ENCODE data around the gene MKS1.

DNA sequence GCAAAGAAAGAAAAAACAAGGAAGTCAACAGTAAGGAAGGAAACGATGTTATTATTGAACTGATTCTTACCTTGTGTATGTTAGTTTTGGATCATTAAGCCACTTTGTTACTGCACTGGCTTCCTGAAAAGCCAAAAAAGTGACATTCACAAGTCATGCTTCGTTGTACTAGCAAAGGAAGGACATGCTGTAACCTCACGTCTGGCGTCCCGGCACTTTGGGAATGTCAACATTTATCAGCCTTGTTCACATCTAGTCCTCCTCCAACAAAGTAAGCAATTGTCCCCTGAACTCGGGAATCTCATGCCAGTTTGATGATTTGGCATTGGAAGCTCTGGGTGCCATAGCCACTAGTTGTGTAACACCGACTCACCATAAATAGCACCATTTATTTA, 731 bp upstream of the MKS1 start:
- TF ChIP-seq CTCF (IDR thresholded peaks at IDR 0.05): no peak
- no peak for TF ChIP-seq POLR2A (IDR thresholded peaks at IDR 0.05)
